Kasumi-1 (cell line): ENCODE data around the gene LRRC51.
A peak's percentile ranks its signal among the peaks of the same experiment; 100 is the strongest.

ENCODE experiments used
- DNase-seq, 2 experiments: peaks; one replicate each; lab custom pipeline; 2025; lab: John Stamatoyannopoulos, UW

Gene LRRC51

GRCh38 chr11:72080326-72081183 lies at the start of gene LRRC51, which contains the start of gene NUMA1:
Gene LRRC51, plus strand, starts transcription at chr11:72080850. Its CDS starts 8,234 bp downstream, at chr11:72089084.
Gene NUMA1, minus strand, starts transcription at chr11:72080542. Its CDS starts 44,599 bp downstream, at chr11:72035943.
- DNase-seq: peak; percentile 100

- no peak for DNase-seq
These were observed 44.0 kb upstream of the LRRC51 start for GRCh38 chr11:72036687-72037086.

- no peak for DNase-seq
These were observed 42.9 kb upstream of the LRRC51 start for GRCh38 chr11:72037554-72038311.

GRCh38 chr11:72038491-72038890 lies 42.2 kb upstream of the LRRC51 start:
- DNase-seq: no peak

GRCh38 chr11:72039031-72039855 lies 41.4 kb upstream of the LRRC51 start:
- DNase-seq: no peak

- no peak for DNase-seq
These were observed 40.7 kb upstream of the LRRC51 start for GRCh38 chr11:72039856-72040401.

GRCh38 chr11:72040491-72041363 lies 39.9 kb upstream of the LRRC51 start:
- DNase-seq: peak; percentile 74 to 75

GRCh38 chr11:72041364-72042063 lies 39.1 kb upstream of the LRRC51 start:
- DNase-seq: peak; percentile 57 to 64

GRCh38 chr11:72042064-72042745 lies 38.4 kb upstream of the LRRC51 start:
- DNase-seq: no peak

GRCh38 chr11:72045849-72046248 lies 34.8 kb upstream of the LRRC51 start:
- no peak for DNase-seq

GRCh38 chr11:72048766-72049460 lies 31.7 kb upstream of the LRRC51 start:
- no peak for DNase-seq

- DNase-seq: no peak
These were observed 22.1 kb upstream of the LRRC51 start for GRCh38 chr11:72058416-72059034.

- no peak for DNase-seq
These were observed 18.8 kb upstream of the LRRC51 start for GRCh38 chr11:72061739-72062396.

GRCh38 chr11:72066855-72067254 lies 13.8 kb upstream of the LRRC51 start:
- DNase-seq: no peak

GRCh38 chr11:72067266-72067665 lies 13.4 kb upstream of the LRRC51 start:
- DNase-seq: no peak

- DNase-seq: no peak
These were observed 13.0 kb upstream of the LRRC51 start for GRCh38 chr11:72067676-72068075.

GRCh38 chr11:72069200-72069599 lies 11.4 kb upstream of the LRRC51 start:
- DNase-seq: no peak

GRCh38 chr11:72069787-72070251 lies 10.8 kb upstream of the LRRC51 start:
- DNase-seq: no peak
